GM19395 (cell line): ENCODE data around the gene NUTM1.

Experiments used
- ATAC-seq: cut with Tn5 transposase; IDR thresholded peaks from one replicate; pipeline ENCODE4 v1.9.1; 2021; ENCODE audit warnings: mild to moderate bottlenecking, moderate library complexity; ENCODE audit not compliant: unreplicated experiment

Gene NUTM1, protein sequence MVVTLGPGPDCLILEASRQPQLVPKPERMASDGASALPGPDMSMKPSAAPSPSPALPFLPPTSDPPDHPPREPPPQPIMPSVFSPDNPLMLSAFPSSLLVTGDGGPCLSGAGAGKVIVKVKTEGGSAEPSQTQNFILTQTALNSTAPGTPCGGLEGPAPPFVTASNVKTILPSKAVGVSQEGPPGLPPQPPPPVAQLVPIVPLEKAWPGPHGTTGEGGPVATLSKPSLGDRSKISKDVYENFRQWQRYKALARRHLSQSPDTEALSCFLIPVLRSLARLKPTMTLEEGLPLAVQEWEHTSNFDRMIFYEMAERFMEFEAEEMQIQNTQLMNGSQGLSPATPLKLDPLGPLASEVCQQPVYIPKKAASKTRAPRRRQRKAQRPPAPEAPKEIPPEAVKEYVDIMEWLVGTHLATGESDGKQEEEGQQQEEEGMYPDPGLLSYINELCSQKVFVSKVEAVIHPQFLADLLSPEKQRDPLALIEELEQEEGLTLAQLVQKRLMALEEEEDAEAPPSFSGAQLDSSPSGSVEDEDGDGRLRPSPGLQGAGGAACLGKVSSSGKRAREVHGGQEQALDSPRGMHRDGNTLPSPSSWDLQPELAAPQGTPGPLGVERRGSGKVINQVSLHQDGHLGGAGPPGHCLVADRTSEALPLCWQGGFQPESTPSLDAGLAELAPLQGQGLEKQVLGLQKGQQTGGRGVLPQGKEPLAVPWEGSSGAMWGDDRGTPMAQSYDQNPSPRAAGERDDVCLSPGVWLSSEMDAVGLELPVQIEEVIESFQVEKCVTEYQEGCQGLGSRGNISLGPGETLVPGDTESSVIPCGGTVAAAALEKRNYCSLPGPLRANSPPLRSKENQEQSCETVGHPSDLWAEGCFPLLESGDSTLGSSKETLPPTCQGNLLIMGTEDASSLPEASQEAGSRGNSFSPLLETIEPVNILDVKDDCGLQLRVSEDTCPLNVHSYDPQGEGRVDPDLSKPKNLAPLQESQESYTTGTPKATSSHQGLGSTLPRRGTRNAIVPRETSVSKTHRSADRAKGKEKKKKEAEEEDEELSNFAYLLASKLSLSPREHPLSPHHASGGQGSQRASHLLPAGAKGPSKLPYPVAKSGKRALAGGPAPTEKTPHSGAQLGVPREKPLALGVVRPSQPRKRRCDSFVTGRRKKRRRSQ

DNA sequence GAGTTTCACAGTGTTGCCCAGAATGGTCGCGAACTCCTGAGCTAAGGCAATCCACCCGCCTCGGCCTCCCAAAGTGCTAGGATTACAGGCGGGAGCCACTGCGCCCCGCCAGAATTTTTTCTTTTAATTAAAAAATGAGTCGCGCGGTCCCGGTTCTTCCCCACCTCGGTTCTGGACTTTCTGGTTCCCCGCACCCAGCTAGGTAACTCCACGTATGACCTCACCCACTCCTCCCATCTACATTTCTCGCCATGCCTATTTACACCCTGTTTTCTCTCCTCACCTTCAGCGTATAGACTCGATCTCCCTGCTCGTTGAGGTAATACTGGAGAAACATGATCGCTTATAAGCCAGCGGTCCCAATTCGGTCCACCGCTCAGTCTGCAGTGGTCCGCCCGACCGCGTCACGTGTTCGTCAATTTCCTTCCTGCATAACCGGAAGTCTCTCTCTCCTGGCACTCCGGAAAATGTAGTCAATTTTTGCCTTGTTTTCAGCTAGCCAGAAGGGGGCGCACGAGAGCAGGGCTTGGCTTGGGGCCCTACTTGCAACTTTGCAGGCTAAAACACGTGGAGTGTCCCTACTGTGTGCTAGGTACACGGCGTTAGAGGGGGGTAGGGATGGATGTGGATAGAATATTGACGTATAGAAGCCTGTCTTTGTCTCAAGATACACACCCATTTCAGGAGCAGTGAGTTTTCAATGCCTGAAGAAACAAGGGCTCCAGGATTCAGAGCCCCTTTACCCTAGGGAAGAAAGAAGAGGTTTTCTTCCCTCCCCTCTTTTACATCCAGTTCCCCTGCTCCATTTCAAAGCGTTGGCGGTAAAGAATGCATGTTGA, at the start of gene NUTM1, which contains the start of gene NOP10:
NUTM1 (plus strand) TSS at position 579 of the 839 bp plus-strand sequence. CDS start 382 bp downstream, outside the sequence.
NOP10 (minus strand) TSS at position 400 of the 839 bp plus-strand sequence; CDS start at position 337, 63 bp downstream.
- ATAC-seq = peak; percentile 90

DNA sequence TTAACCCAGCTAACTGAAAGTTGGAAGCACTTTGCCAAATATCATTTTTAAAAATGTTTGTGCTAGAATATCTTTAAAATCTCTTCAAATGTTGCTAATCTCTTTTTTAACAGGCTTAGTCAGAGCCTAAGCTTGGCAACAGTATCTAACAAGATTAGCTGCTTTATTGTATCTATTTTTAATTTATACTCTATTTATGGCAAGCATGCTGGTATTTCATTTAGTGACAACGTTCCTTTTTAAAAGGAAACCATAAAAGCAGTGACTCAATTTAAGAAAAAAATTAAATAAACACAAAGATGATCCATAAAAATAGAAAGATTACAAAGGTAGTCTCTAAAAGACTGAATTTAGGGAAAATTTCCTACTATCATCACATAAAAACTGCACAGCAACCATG, 46.1 kb upstream of the NUTM1 start:
- ATAC-seq = no peak

DNA sequence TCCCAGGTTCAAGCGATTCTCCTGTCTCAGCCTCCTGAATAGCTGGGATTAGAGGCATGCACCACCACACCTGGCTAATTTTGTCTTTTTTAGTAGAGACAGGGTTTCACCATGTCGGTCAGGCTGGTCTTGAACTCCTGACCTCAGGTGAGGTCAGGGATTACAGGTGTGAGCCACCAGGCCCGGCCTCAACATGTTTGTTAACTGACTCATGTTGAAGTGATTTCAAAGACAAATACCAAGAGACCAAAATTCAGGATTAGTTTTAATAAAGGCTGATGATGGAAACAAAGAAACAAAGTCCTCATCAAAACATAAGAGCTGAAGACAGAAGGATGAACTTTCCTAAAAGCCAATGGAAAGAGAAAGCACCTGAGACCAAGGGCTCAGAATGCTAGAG, 42.1 kb upstream of the NUTM1 start:
- ATAC-seq = no peak

DNA sequence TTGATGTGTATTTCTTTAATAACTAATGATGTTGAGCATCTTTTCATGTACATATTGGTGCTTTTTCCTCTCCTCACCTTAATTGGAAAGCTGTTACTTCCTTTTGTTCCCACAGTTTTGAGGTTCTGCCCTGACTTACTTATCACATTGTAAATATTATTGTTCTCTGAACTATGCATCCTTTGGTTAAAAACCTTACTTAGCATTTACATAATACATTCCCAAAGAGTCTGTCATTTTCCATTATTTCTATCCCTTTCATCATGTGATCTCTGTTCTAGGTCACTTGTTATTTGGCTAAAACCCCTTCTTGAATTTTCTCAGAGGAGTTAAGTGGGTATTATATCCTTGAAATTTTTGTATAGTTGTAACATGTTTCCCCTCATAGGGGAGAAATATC, 38.5 kb upstream of the NUTM1 start:
- no peak for ATAC-seq

DNA sequence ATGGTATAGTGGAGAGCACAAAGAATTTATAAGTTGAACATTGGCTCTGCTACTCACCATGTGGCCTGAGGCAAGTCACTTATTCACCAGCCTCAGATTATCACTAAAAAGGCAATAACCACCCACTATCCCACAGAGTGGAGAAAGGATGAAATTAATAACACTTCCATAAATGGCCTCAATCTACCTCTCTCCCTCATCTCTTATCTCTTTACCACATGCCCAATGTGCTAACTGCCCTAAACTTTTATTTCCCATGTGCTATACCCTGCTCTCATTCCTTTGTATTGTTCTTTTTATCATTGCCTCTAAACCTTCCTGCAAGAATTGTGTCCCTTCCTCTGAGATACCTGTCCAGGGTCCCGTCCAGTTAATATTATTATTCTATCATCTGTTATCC, 31.6 kb upstream of the NUTM1 start:
- ATAC-seq = no peak

DNA sequence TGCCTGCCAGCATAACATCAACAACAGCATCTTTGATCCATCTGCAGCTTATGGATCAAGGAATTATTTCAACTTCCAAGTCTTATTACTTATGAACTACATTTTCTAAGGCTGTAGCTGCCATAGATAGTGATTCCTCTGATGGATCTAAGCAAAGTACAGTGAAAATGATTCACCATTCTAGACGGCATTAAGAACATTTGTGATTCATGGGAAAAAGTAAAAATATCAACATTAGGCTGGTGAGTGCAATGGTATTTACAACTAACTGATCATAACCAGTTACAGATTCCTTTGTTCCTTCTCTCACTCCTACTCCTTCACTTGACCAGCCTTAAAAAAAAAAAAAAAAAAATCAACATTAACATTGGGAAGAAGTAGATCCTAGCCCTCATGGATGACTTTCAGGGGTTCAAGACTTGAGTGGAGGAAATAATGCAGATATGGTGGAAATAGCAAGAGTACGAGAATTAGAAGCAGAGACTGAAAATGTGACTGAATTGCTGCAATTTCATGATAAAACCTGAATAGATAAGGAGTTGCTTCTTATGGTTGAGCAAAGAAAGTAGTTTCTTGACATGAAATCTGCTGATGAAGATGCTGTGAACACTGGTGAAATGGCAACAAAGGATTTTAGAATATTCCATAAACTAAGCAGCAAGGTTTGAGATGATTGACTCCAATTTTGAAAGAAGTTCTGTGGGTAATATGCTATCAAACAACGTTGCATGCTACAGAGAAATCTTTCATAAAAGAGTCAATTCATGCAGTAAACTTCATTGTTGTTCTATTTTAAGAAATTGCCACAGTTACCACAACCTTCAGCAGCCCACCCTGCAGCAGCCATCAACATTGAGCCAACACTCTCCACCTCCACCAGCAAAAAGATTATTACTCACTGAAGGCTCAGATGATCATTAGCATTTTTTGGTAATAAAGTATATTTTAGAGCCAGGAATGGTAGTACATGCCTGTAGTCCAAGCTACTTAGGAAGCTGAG, 28.3 kb upstream of the NUTM1 start:
- ATAC-seq = no peak

DNA sequence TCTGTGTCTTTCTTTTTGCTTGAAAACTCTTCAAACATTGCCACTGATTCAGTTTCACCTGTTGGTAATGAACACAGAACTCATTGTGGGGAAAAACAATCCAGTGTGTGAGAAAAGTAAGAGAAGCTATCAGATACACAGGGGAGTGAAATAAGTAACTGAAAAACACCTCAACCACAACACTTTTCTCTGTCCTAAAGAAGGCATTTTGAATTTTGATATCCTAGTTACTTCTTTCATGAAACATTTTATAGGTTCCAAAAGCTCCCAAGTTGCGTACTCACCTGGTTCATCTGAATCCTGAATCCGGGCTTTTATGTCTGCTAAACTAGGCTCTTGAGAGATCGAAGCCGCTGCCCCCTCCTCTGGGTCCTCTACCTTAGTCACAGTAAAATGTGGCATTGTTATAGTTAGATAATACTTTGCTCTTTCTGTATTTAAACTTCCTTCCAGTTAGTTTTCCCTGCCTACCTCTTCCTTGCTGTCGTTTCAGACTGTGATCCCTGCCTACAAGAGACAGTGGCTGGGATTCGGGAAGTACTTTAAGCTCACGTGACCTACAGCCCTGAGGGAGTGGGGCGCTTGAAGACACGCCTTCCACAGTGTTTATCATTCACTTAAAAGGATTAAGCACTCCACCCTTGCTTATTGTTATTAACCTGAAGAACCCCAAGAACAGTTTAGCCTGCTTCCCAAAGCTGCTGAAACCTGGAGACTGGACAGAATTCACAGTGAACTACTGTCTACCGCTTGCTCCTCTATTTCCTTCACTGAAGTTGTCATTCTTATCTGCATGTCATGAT, 24.6 kb upstream of the NUTM1 start:
- ATAC-seq = peak; percentile 85

DNA sequence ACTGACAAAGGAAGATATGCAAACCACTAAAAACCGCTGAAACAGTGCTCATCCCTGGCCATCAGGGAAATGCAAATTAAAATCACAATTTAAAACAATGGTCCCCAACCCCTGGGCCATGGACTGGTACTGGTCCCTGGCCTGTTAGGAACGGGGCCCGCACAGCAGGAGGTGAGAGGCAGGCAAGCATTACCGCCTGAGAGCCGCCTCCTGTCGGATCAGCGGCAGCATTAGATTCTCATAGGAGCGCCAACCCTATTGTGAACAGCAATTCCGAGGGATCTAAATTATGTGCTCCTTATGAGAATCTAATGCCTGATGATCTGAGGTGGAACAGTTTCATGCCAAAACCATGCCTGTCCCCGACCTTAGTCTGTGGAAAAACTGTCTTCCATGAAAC, 19.9 kb upstream of the NUTM1 start:
- ATAC-seq = no peak

DNA sequence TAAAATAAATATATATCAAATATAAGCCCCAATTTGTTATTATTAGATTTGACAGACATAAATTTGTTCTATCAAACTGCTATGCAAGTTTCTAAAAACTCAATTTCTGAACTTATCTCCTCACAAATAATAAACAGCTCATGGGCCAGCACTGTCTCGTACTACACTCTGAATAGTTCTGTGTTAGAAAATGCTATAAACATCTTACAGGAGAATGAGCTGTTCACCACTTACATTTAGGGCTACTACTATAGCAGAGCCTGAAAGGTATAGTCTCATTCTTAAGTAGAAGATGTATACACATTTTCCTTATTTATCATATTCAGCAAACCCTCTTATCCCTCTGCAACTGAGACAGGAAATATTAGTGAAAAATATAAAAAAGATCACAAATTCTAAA, 18.2 kb upstream of the NUTM1 start:
- no peak for ATAC-seq

DNA sequence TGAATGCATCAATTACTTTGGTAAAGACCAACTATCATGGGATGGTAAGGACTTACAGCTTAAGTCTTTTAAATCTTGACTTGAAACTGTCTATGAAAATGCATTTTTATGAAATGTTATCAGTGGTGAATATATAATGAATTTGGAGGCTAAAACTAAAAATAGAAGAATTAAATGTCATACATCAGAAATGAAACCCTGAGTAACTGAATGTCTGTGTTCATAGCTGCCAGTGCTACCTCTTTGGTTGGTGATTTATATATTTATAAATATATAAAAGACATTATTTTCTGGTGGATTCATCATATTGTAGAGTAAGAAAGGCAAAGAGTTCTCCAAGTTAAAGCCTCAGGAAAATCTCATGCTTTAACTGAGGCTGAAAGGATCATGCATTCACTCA, 17.7 kb upstream of the NUTM1 start:
- ATAC-seq = no peak

DNA sequence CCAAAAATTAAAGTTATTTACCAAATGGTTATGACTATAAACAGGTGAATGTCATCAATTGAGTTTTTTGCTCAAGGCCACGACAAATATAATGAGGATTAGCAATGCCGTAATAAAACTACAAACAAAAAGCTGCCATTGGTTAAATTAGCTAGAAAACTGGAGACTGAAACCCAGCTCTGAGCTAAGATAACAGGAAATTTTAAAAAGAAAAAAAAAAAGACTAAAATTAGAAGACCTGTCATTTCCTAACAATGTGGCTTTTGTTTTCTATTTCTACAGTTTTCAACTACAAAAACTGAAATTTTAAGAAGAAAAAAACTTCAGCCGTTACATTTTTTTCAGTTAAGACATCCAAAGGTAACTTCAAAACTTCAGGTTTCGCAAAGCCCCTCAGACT, 15.2 kb upstream of the NUTM1 start:
- ATAC-seq = no peak

DNA sequence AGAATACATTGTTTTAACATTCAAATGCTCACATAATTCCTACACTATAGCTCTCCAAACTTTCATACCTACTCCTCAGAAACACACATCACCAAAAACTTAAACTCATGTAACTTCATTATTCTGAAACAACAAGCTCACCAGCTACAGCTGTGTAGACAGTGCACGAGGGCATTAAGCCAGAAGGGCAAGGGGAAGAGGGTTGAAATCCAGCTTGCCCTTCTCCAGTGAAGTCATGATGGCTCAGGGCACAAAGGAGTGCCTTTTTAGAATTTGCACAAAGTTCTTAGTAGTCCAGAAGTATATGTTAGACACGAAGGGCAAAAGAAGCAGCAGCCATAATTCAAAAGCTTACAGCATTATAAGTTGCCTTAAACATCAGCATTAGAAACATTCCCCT, 14.1 kb upstream of the NUTM1 start:
- ATAC-seq = no peak

DNA sequence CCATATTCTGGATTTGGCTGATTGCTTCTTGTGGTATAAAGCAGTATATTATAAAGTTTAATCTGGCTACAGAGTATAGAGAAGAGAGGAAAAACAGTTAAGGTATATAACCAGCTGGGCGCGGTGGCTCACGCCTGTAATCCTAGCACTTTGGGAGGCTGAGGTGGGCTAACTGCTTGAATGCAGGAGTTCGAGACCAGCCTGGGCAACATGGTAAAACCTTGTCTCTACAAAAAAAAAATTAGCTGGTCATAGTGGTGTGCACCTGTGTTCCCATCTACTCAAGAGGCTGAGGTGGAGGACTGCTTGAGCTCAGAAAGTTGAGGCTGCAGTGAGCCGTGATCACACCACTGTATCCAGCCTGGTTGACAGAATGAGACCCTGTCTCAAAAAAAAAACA, 12.8 kb upstream of the NUTM1 start:
- ATAC-seq = no peak

DNA sequence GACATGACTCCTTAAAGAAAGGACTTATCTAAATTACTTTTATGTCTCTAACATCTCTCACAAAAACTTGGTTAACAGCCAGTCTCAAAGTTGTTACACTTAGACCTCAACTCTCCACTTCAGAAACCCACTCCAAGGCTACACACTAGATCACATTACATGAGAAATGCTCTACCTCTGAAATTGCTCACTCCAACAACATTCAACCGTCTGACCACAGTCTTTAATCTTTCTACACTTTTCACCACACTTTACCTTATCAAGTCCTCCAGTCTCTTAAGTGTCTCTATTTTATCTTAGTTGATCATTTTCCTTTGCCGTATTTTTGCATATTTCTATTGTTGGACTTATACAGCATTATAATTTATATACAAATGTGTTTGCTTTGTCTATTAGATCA, 11.3 kb upstream of the NUTM1 start:
- ATAC-seq = no peak

DNA sequence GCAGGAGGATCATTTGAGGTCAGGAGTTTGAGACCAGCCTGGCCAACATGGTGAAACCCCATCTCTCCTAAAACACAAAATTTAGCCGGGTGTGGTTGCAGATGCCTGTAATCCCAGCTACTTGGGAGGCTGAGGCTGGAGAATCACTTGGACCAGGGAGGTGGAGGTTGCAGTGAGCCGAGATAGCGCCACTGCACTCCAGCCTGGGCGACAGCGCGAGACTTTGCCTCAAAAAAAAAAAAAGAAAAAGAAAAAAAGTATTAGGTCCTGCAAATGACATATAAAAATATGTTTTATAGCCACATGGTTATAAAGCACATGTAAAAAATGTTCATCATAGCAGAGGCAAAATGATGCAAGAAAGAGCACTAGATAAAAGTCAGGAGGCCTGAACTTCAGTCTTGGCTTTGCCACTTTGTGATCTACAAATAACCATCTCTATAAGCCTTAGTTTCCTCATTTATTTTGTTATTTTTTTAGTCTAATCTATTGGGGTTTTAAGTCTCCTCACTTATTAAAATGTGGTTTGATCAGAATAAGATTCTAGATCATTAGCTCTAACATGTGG, 10.5 kb upstream of the NUTM1 start:
- no peak for ATAC-seq

DNA sequence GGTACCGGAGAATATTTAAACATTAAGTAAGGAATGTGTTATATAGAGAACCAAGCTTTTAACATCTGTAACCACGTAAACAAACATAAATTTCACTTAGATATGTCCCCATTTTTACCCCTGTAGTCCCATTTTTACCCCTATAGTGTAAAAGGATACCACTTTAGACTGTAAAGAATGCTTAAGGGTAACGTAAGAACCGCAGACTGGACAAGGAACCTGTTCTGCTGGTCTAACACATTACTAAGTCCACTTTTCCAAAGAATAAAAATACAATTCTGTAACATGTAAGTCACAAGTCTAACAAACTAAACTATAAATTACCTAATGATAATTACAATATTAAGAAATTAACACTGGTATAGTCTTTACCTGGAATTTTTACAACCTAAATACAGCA, 8.4 kb upstream of the NUTM1 start:
- no peak for ATAC-seq

DNA sequence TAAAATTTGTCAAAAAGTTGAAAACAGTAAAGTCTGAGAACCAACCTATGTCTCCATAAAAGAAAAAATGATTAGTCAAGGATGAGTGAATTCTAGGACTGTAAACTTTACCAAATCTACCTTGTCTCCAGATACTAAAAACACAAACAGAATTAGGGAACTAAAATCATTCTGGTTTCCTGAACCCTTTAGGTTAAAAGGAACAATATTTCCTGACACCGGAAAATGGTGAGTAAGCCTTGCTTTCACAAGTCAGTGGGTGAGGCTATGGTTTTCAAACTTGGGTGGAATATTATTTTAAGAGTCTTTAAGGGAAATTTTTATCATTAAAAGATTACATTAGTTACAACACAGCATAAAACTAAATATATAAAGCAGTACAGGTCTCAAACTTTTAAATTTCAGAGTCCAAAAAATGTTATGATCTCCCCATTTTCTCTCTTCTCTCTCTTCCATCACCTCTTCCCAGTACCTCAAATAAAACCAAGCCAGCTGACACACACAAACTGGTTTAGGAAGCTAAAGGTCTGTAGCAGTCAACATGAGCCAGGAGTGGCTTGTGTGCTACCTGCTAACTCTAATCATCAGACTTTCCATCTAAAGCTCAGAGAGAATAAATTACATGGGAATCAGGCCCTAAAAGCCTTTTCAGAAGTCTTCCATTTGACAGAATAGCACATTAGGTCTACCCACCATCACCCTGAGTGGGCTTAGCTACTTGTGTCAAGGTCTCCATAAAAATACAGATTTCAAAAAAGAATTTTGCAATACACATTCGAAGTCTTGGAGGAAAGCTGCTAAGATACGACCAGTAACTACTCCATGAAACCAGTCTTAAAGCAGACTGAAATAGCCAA, 7.7 kb upstream of the NUTM1 start:
- ATAC-seq = no peak
